NCI-H187 treated with DMSO at 0.1 percent for 48 hours (cell line): ENCODE results near the gene TACC3.
A peak's percentile ranks its signal among the peaks of the same experiment; 100 is the strongest.

Experiments used
- DNase-seq: peaks from one replicate; lab custom pipeline; 2025; lab: John Stamatoyannopoulos, UW

Gene TACC3

DNA sequence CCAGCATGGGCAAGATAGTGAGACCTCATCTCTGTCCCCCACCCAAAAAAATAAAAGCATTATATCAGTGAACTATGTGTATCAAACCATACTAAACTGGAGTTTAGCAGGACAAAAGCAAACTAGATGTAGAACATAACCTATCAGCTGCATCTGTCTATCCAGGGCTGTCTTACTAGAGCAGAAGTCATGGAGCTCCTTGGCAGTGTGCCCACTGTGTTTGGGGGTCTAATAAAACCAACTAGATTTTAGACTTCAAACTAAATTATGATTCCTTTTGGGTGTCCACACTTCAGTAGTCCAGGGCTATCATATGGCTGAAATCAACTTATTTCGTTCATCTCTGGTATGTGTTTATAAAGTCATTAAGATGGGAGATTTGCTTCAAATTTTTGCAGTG is 17.5 kb upstream of the TACC3 start:
- DNase-seq: no peak

DNA sequence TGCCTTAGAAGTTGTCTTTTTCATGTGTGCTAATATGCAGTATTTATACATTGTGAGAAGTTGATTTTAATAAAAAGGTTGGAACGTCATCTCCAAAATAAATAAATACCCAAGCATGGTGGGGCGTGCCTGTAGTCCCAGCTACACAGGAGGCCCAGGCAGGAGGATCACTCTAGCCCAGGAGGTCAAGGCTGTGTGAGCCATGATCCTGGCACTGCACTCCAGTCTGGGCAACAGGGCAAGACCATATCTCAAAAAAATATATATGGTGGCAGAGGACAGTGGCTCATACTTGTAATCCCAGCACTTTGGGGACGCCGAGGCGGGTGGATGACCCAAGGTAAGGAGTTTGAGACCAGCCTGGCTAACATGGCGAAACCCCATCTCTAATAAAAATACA is 15.6 kb upstream of the TACC3 start:
- DNase-seq: no peak

DNA sequence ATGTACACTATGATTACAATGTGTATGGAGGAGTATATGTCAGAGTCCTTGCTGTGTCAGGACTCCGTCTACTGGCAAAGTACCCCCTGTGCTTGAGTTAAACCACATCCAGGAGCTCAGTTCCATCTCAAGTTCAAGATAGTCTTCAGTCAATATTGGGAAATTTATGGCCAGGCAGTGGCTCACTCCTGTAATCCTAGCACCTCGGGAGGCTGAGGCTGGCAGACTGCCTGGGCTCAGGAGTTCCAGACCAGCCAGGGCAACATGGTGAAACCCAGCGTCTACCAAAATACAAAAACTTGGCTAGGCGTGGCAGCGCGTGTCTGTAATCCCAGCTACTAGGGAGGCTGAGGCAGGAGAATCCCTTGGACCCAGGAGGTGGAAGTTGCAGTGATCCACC is 15.0 kb upstream of the TACC3 start:
- no peak for DNase-seq

DNA sequence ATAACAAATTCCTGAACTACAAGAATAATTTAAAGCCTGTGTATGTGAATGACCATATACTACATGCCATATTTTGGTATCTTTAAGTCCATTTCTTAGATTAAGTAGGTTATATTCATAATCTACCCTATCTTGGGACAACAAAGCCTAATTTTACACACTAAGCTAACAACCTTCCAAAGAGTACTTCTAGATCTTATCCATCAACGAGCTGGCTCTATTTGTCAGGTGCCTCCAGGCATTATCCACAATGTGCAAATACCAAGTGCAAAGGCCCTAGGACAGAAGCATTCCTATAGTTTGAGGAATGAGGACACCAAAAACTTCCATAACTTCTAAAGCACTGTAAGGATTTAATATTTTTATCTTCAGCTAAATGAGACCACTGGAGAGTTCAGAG is 12.7 kb upstream of the TACC3 start:
- no peak for DNase-seq

DNA sequence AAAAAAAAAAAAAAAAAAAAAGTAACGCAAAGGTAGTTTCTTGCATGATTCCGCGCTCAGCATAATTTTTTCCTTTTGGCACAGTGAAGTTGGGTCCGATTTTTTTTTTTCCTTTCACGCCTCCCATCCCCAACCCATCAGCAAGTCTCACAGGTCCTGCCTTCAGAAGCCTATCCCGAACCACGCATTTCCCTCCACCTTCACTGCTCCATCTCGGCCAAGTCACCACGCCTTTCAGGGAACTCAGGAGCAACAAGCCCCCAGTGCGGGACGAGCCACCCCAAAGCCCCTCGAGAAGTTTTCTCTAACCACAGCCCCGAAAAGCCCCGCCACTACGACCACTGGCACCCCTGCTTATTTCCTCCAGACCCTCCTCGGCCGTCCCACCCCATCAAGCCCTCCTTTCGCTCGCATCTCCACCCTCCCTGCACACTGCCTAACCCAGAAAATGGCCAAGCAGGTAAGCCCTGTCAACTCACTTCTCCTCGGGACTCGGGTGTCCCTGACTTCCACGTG is 10.2 kb upstream of the TACC3 start:
- DNase-seq: no peak

DNA sequence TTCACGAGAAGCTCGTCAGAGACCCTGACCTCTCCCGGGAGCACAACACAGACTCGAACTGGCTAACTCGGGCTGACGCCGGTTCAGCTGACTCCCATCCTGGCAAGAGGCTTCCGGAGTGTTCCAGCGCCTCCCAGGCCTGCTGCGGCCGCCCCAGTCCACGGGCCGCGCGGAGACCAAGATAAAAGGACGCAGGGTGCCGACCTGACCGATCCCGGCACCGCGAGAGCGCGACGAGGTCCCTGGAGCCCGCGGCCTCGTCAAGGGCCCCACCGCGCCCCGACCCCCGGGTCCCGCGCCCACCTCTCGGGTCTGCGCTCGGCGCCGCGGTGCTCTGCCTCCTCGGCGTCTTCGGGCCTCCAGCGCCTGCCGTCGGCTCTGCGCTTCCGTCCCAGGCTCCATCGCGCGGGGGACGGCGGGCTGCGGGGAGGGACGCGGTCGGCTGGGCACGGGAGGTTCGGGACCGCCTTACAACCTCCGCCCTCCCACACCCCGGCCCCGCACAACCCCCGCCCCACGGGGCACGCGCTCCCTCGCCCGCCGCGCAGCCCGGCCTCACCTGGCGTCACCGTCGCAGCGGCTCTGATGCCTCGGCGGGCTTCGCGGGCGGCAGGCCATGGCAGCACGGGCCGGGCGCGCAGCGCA is 9.6 kb upstream of the TACC3 start:
- no peak for DNase-seq

DNA sequence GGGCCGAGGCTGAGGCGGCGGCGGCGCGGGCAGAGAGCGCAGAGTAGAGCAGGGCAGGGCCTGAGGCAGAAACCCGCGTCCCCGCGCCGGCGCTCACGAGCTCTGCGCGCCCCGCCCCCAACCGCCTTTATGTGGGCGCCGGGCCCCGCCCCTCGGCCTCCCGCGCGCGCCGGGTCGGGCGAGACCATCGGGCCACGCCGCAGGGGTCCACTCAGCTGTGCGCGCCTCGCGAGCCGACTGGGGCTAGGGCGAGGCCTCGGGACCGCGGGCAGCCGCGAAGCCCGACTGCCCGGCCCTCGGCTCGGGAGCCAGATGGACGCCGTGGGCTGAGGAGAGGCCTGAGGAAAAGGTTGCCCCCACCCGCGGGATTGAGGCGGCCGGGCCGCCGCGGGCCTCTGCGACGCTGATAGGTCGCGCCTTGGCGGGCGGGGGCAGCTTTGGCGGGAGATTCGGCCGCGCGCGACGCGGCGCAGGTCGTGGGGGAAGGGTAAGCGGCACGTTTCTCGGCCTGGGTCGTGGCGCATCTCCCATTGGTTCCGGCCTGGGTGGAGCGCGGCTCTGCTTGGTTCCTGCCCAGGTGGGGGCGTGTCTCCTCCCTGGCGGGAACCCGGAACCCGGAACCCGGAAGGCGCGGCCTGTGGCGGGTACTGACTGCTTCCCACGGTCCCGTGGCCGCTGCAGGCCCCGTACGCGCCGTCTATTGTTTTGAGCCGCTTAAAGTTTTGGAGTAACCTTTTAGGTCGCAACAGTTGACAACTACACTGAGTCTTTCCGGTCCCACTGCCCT is 8.9 kb upstream of the TACC3 start, which contains the start of gene SLBP:
TSS of gene SLBP (minus strand) at position 104 of the 787 bp plus-strand sequence. CDS start 131 bp downstream, outside the sequence.
- DNase-seq: peak; percentile 92

DNA sequence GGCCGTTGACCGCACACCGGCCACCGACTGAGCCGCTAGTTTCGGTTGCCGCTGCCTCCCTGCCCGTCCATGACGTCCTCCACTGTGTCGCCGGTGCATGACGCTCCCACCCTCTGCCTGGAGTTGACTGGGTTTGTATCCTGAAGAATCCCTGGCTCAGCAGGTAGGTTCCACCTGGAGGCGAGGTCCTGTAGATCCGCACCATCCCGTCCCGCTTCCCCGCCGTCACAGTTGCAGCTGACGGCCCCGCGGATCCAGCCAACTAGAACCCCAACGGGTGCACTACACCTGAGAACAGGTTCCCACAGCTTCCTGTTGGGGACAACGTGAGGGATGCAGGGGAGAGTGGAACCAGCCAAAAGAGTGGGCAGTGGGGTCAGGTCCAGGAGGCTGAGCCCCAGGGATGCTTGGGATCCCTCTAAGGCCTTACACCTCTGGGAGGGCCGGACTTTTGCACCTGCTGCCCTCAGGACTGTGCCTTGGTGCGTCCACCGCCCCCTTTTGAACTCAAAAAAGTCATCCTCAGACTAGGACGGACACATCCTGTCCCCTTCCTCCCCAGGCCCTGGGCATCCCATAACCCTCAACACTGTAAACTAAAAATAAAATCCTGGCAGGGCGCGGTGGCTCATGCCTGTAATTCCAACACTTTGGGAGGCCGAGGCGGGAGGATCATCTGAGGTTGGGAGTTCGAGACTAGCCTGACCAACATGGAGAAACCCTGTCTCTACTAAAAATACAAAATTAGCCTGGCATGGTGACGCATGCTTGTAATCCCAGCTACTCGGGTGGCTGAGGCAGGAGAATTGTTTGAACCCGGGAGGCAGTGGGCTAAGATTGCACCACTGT is 8.1 kb upstream of the TACC3 start:
- no peak for DNase-seq

DNA sequence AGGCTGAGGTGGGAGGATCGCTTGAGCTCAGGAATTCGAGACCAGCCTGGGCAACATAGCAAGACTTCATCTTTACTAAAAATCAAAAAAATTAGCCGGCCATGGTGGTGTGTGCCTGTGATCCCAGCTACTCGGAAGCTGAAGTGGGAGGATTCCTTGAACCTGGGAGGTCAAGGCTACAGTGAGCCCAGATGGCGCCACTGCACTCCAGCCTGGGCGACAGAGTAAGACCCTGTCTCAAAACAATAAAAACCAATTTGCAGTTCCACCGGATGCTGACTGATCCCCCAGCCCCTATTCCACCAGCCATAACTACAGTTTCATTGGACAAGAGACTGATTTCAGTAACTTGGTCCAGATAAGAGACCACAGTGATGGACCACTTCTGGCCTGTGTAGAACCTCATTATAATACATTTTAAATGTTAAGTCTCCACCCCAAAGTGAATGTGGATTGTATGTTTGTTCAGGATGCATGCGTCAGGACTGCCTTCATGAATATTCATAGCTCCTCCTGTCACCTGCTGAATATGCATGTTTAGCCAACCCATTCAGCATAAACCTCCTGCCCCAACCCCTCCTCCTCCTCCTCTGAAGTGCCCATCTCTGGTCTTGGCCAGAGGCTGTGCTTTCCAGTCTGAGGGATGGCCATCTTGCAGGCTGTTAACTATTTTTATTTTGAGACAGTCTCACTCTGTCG is 6.9 kb upstream of the TACC3 start:
- no peak for DNase-seq

DNA sequence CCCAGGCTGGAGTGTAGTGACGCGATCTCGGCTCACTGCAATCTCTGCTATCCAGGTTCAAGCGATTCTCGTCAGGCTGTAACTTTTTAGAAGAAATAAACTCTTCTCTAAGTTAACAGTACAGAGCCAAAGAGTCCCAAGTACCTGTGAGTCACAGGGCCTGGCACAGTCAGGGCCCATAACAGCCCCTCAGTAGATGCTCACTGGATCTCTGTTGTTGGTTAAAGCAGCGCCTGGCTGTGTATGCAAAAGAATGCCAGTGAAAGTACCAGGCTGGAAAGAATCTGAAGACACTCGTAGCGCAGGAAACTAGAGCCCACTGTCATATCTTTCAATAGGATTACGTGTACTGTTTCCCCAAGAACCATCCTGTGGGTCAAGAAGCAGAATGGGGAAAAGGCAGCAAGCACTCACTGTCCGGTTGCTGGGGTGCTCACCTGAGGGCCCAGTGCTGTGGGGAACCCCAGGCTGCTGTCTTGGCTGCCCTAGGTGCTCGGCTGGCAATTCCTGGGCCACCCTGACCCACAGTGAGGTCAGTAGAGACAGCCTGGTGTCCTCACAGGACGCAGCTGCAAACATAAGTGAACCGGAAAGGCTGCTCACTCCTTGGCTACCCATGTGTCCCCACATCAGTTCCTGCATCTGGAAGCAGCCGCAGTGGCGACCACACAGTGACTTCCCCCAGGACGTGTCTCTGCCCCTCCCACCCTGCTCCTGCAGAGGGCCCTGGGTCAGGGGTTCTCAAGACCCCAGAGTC is 6.1 kb upstream of the TACC3 start:
- DNase-seq: no peak

DNA sequence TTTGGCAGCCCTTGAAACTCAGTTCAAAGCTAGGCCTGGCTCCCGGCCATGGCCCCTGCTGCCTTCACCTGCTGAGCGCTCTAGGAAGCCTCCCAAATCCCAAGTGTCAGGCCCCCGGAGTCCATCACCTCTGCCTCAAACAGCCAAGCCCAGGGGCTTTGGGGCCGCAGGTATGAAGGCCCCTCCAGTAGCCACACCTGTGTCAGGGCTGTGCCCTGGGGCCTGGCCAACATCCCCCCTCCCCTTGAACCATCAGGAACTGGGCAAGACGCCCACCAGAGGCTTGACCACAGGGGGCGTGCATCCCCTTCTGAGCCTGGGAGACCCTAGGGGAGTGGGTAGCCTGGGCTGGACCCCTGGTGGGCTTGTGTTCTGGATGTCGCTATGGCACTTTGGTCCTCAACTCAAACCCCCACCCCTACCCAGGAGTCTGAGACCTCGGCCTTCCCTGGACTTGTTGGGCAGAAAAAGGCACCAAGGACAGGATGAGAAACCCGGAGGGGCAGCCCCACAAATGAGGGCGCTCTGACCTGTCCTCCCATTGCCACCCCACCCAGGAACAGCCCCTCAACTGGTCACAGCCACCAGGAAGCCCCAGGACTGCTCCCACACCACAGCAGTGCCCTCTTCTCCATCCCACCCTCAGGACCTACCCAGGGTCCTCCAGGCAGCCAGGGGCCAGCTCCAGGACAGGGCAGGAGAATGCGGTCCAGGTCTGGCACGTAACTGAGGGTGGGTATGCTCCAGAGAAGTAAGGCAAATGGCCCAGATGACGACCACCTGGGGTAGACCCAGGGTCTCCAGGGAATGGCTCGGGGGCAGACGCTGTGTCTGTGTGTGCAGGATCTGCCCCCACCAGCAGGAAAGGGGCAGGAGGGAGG is 5.0 kb upstream of the TACC3 start:
- no peak for DNase-seq

DNA sequence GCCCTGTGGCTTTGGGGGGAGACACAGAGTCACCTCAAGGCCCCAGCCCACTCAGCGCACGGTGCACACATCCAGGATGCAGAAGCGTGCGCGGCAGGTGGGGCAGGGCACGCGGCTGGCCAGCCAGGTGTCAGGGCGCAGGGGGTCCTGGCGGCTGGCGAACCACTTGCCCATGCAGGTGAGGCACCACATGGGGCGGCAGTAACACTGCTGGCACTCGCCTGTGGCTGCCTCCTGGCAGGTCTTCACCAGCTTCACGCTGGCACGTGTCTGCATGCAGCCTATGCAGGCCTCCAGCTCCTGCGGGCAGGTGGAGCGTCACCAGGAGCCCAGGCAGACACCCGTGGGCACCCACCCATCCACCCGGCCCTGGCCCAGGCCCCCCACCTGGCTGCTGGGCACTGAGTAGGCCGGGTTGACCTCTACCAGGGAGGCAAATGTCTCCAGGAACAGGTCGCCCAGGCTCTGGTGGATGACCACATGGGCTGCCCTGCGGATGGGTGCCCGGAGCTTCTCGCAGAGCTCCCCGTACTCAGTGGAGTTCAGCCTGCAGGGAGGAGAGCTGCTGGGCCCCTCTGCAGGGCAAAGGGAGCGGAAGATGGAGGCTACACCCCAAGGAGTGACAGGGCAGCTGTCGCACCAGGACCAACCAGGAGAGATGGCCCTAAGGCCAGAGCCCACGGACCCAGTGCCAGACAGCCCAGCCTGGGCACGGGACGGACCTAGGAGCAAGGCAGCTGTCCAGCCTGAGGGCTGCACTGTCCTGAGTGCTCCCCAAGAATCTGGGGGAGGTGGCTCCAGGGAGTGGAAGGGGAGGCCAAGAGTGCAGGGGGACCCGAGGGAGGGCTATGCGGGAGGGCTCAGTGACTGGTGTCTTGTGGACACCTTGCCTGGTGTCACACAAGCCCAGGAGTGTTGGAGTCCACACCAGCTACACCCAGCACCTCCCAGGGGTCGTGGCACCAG is 3.9 kb upstream of the TACC3 start:
- no peak for DNase-seq

DNA sequence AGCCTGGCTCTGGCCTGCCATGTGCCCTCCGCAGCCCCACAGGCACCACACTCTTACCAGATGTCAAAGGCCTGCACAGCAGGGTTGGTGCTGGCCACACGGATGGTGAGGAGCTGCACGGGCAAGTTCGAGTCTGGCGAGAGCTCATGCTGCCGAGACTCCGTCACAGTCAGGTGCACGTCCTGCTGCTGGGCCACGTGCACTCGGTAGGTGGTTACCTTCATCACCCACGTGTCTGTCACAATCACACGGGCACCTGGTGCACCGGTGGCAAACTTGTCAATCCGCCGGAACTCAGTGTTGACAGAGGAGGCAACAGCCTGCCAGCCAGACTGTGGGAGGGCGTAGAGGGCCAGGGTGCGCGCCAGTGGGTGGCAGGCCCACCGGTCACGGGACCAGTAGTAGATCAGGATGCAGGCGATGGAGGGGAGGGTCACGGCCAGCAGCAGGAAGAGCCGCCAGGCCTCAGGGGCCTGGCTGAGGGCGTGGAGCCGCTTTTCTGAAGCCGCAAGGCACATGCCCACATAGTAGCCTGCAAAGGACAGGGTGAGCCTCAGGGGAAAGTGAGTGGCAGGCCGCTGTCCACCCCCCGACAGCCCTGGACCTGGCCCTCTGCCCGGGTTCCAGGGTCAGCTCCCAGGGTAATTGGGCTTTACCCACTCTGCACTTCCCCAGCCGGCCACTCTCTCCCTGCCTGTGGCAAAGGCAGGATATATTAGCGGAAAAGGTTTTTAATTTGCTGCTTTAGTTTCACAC is 3.0 kb upstream of the TACC3 start:
- no peak for DNase-seq

DNA sequence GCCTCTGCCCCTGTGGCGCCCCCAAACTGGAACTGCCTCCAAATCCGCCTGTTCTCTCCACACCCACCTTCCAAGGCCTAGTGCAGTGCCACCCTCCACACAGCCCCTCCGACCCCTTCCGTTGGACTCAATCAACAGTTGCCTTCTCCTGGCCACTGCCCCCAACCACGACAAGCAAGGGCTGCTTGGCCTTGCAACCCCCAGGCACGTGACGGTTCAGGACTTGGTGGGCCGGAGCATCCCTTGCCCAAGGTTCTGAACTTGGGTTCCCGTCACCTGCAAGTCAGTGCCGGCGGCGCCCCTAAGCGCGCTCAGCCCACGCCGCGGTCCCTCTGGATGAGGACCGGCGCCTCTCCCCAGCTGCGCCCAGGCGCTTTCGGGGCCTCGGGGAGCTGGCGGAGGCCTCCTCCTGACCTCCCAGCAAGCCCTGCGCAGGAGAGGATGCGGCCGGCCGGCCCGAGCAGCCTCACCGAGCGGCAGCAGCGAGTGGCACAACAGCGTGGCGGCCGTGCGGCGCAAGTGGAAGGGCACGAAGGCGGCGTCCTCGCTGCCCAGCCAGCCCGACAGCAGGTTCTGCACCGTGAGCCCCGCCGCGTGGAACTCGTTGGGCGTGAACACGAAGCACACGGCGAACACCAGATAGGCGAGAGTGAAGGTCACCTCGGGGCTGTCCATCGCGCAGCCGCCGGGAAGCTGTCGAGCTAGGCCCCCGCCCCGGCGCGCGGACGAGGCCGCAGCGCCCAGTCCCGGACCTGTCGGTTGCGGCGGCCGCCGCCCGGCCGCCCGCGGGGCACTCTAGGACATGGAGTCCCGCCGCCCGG is 948 bp upstream of the TACC3 start:
- DNase-seq: no peak

DNA sequence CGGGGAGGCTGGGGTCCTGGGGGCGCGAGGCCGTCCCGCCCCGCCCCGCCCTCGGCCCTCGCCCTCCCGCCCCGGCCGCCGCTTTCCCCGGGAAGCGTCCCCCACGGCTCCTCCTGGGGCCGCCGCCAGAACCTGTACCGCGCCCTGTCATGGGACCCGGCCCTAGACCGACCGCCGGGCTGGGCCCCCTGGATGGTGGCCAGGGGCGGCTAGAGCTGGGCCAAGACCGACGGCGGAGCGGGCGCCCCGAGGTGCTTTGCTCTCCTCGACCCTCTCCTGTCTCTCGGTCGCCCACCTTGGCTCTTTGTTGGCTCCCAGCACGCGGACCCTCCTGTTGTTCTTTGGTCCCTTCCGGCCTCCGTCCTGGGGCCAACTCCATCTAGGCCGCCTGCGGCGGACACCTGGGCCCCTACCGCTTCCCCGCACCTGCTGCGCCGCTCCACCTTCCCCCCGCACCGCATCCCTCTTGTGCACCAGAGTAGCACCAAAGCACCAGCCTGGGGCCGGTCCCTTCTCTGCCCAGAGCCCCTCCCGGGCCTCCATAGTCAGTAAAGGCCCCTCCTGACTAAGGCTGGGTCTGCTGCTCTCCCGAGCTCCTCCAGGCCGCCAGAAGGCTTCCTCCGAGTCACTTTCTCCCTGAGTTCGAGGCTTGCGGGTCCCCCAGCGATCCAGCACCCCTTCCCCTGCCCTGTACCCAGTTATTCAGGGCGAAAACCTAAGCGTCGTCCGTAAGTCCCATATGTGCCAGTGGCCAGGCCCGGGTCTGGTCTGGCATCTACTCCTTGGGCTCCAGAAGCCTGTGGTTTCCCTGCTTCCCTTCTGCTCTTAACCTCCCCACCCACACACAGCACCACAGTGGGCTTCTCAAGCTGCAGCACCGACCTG is 587 bp downstream of the TACC3 start:
- DNase-seq: no peak

DNA sequence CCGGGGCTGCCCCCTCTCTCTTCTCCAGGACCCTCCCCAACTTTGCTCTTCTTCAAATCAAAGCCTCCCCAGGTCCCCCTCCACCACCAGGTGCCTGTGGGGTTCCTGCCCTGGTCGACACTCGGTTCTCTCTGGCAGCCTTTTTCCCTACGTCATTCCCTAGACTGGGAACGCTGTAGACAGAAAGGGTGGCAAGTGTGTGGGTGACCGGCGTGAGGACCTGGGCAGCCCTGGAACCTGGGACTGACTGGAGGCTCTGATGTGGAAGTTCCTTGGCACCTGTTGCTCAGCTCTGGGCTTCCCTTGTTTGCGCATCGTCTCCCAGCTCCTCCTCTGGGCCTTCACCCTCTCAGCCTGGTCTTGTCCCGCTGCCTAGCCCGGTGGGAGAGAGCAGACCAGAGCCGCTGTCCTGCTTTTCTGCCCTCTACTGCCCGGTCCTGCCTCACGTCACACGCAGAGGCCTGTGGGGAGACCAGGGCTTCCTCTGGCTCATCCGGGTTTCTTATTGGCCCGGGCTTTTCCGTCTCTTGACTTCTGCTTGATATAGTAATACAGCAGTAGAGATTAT is 1.3 kb downstream of the TACC3 start:
- DNase-seq: no peak
